Inflammatory macrophage (primary cell): ENCODE measurements around the gene RFTN1.
"Not testable (repeated sequence)": the region's sequence is repeated elsewhere in the genome, so short reads cannot be mapped to it uniquely, and the experiment has no call there.

ENCODE experiments used
- DNase-seq, 2 donors: peaks; one replicate each; pipeline ENCODE4 v3.0.0-alpha.2; 2020 to 2022

The RFTN1 gene

DNA sequence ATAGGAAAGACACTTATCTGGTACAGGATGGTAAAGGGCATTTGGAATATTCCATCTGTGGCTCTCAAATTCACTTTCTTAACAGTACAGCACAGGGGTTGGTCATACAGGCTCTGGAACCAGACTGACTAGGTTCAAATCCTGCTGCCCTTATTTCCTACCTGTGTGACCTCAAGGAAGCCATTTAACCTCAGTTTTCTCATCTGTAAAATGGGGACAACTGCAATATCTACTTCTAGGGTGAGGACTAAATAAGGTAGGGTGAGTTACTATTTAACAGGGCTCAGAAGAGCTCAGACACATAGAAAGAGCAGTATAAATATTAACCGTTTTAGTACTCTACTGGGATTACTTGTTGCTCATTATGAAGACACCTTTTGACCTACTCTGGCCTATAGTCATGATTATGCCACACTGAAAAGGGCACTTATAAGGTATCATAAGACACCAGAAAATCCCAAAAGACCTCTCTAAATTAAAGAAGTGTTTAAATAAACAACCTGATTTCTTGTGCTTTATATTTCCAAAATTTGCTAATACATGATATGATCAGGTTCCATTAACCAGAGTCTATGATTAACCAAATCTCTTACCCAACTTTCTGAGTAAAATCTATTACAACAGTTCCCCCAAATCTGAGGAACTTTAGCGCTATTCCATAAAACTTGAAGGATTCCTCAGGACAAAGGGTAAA, 6.5 kb downstream of the RFTN1 start:
- DNase-seq = no peak

DNA sequence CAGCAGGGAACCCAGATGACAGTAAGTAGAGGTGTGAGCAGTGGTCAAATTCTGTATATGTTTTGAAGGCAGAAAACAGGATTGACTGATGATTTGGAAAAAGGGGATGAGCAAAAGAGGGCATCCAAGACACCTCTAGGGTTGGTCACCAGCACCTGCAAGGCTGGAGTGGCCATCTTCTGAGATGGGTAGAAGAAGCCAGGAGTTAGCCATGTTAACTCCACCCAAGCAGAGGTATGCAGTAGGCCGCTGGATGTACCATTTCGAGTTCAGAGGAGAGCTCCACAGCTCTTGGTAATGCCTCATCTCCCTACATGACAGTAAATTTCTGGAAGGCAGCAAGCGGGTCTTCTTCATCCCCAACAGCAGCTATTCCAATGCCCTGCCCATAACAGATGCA, 7.0 kb downstream of the RFTN1 start:
- DNase-seq = no peak

DNA sequence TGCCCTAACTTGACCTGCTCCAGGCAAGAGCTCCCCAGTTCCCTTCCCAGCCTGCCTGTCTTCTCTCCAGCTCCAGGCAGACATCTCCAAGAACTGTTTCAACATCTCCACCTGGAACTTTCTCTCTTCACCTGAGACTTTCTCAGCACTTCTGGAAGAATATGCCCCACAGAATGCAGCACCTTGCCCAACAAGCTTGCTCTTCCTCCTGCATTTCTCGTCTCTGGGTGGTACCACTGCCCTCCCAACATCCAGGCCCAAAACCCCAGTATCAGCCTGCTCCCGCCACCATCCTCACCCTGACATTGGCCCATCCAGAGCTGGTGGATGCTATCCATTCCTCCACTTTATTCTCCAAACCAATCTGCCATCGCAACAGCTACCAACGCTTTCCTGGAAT, 8.8 kb downstream of the RFTN1 start:
- DNase-seq = no peak

DNA sequence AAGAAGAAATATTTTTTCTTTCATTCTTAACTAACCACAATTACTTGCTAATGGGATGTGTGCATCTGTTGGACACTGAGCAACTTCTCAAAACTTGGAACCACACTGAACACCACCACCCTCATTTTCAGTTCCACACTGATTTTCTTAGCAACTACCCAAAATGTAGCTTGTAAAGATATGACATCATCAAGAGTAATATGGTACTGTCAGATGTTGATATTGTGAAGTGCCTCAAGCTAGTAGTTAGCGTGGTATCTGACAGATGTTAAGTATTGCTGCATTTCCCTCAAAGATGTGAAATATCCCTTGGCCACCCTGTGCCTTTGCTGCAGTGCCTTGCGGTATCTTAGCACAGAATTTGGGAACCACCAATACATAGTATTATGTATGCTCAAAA, 9.3 kb downstream of the RFTN1 start:
- peak; percentile 88 to 92 for DNase-seq

DNA sequence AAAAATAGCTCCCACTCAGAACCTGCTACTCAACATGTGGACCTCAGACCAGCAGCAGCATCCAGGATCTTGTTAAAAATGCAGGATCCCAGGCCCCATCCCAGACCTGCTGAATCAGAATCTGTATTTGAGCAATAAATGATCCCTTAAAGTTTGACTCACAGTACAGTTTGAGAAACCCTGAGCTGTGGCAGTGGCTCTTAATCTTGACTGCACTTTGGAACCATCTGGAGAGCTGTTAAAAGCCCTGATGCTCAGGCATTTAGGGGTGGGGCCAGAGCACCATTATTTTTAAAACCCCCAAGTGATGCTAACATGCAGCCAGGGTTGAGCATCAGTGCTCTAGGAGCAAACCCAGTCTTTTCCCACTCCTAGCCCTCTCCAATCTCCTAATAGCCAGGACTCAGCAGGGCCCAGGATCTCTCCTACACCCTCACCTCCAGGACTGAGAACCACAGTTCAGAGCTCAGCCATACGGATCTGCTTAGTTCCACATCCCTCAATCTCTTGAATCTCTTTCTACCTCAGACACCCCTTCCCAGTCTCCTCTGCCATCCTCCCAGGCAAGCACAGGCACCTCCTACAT, 10.2 kb downstream of the RFTN1 start:
- DNase-seq = no peak

DNA sequence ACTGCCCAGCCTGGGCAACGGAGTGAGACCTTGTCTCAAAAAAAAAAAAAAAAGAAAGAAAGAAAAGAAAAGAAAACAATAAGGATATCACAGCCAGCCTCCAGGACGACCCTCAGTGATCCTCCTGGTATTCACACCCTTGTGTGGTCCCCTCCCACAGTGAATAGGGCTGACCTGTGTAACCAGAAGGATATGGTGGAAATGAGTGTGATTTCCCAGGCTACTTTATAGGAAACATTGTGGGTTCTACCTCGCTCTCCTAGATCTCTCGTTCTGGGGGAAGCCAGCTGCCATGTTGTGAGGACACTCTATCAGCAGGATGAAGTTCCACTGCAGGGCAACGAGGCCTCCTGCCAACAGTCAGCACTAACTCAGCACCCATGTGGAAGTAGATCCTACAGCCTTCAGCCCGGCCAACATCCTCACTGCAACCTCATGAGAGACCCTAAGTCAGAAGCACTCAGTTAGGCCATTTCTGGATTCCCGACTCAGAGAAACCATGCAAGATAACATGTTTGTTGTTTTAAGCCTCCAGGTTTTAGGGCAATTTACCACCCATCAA, 11.1 kb downstream of the RFTN1 start:
- no peak for DNase-seq

DNA sequence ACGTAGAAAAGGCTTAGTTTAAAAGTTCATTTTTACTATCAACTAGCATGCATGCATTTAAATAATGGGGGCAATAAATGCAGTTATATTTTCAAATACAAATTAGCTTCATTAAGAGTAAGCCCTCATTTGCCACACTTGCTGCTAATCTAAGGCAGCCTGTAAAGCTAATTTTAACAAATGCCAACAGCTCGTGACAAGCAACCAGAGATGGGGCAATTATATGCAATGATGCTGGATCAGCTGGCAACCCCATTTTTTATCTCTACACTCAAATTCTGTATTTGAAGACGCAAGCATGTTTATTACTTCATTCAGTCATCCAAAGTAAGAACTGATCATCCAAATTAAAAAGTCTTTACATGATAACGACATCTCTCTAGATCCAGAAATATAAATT, 12.1 kb downstream of the RFTN1 start:
- DNase-seq = no peak

DNA sequence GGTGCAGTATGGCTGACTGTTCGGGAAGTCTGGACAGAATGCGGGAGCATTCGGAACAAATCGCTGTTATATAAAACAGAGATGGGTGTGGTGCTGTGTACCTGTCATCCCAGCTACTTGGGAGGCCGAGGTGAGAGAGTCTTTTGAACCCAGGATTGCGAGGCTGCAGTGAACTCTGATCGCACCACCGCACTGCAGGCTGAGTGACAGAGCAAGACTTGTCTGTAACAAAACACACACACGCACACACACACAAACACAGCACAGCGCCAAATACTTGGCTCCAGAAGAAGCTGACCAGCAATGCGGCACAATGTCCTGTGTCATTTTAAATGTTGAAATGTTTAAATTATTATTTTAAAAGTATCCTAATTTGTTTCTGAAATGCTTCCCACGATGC, 12.6 kb downstream of the RFTN1 start:
- no peak for DNase-seq

DNA sequence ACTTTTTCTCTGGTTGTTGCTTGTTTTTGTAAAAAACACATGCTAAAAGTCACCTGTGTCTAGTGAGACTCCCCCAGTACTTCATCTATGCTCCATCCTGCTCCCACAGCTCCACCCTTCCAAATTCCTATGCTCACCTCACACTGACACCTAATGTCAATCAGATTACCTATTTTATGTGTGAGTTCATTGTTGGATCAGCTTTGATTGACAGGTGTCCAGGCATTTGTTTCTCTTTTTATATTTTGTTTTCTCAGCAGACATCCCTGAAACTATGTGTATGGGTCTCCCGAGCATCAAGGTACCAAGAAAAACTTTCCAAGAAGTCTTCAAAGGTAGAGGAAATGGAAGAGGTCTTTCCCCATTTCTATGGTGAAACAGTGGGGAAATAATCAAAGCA, 13.4 kb downstream of the RFTN1 start:
- no peak for DNase-seq

DNA sequence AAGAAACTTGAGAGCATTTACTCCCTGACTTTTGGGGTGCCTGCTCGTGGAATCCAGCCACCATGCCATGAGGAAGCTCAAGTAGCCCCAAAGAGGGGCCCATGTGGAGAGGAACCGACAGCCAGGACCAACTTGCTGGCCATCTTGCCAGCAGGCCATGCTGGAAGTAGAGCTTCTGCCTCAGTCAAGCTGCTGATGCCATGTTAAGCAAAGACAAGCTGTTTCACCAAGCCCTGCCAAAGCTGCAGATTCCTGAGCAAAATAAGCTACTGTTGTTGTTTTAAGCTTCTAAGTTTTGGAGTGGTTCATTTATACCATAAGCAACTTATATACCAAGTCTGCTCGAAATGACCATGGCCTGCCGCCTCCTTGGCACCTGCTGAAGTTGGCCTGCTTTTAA, 14.1 kb downstream of the RFTN1 start:
- DNase-seq = no peak

DNA sequence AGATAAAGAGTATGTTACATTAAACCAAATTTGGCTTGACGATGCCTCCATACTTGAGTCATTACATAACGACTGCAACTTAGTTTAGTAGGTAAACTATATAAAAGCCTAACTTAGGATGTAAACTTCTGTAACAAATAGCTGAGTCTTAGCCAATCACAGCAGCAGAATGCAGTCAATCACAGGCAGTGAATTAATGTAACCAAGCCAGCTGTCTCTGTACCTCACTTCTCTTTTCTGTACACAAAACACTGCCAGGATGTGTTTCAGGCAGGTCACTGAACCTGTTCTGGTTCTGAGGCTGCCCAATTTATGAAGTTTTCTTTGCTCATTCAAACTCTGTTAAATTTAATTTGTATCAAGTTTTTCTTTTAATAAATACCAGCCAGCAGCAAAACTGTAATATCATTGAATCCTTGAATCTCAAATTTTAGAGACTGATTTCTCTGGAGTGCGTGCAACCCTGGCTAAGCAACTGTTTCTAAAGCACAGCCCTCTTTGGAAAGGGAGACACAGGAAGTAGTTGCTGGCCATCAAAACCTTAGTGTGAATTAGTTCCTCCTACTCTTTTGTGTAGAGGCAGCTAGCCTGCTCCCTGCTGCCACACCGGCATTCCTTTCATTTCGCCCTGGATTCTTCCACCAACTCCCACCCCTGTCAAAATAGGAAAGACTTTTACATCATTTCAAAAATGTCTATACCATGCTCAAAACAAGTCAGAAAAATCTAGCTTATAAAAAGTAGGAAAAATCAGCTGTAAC, 15.2 kb downstream of the RFTN1 start:
- DNase-seq = peak; percentile 38 to 43

DNA sequence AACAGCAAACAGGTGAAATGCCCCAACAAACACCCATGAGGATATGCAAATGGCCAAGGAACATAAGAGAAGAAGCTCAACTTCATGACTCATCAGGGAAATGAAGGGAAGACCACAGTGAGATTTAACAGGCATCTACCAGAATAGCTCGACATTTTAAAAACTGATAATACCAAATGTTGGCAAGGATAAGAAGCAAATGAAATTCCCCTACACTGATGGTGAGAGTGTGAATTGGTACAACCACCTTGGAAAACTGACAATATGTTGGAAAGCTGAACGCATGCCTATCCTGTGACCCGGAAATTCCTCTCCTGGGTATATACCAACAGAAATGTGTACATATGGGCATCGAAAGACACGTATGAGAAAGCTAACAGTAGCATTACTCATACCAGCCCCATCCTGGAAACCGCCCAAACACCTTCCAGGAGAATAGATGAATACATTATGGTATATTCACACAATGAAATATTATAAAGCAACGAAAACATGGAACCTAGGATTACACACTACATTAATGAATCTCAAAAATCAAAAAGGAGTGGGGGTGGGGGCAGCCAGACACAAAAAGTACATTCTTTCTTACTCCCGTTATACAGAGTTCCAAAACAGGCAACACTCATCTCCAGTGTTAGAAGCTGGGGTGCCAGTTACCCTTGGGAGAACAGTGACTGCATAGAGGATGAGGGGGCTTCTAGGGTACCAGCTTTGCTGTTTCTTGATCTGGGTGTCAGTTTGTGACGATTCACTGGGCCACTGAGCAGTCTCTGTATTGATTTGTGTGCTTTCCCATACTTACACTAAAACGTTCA, 16.9 kb downstream of the RFTN1 start:
- DNase-seq = no peak

DNA sequence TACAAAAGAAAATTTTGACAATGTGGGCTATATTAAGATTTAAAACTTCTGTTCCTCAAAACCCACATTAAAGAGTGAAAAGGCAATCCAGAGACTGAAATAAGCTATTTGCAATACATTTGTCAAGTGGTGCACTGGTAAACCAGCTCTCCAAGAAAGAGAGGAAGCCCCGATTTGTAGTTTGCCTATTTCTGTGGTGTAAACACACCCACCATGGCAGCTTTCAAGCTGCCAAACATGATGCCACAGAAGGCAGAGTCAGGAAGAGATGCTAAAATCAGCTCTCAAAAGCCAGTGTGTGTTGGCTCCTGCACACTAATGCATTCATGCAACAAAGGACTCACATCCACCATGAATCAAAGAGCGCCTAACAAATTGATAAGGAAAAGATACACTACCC, 17.5 kb downstream of the RFTN1 start:
- DNase-seq = peak in 1 of 2 donors; percentile 23

DNA sequence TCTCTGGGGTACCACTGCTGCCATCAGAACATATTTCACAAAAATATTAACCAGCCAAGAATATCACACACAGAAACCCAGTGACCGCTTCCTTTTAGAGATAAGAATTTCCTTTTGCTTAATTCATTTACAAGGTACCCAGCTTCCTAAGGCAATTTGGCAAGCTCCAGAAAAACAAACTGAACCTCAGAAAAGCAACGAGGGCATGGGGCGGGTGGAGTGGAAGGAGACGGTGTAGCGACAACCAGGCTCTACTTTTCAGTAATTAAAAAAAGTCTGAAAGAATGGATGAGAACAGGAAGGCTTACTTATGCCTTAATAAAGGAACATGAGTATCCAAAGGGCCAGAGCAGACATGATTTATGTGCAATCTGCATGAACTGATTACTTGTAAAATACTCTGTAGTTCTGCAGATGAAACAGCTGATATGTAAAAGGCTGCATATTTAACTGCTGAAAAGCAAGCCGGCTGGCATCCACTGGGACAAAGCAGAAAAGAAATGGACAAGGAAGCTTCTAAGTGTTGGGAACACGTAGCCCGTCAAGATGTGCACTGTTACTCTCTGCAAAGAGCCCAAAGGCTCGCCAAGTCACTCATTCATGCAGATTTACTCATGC, 18.6 kb downstream of the RFTN1 start:
- DNase-seq = no peak

DNA sequence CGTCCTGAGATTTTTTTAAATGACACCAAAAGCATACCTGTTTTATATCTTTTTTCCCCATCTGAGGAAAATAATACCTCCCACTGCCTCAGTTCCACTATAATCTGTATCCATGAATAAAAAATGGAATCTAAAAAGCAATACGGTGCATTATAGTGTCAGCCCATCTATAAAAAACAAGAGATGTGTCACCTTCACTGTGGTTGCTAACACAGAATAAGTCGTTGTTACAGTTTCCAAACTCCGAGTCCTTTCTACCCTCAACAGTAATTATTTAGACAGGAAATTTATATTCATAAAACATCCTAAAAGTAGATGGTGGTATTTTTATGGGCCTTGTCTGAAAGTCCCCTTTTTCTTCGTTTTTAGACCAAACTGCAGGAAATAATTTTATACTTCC, 19.4 kb downstream of the RFTN1 start:
- no peak for DNase-seq

DNA sequence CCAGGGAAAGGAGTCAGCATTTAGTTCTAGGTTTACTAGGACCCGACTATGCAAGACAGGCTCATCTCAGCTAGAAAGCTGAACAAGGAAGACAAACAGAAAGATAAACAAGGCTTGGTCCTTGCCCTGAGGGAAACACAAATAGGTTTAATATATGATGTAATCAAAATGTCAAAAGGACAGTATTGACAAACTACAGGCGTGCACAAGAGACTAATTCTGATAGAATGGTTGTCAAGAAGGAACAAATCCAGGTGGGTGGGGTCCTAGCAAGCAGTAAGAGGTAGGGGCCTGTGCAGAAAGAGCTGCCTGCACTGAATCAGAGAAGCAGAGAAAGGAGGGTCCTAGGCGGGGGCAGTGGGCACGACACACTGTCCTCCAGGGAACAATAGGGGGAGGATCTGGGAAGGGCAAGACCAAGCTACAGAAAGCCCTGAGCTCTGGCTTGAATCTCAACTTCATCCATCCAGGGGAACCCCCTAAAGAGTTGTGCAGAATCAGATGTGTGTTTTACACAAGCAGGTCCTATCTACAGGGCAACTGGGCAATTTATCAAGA, 23.4 kb downstream of the RFTN1 start:
- DNase-seq = no peak

DNA sequence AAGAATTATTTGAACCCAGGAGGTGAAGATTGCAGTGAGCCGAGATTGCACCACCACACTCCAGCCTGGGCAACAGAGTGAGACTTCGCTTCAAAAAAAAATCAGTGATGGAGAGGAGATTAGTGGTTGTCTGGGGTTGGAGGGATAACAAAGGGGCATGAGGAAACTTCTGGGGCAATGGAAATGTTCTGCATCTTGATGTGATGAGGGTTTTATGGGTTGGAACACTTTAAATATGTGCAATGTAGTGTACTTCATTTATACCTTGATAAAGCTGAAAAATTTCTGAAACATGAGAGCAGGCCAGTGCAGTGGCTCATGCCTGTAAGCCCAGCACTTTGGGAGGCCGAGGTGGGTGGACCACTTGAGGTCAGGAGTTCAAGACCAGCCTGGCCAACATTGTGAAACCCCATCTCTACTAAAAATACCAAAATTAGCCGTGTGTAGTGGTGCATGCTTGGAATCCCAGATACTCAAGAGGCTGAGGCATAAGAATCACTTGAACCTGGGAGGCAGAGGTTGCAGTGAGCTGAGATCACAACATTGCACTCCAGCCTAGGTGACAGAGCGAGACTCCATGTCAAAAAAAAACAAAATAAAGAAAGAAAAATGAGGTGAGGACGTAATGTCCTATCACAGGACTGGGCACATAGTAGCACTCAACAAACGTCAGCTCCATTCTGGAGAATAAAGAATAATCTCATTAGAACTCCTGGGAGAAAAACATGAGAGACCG, 24.0 kb downstream of the RFTN1 start:
- DNase-seq = not testable (repeated sequence)

DNA sequence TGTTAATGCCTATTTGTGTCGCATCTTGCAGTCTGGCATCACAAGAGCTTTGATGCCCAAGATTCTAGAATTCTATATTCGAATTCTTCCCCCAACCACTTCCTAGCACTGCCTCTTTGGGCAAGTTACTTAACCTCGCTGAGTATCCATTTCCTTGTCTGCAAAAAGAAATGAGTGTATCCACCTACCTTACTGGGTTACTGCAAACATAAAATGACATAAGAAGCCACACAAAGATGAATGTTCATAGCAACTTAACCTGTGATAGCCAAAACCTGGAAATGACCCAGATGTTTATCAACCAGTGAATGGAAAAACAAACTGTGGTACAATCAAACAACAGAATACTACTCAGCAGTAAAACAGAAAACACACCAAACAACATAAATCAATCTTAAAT, 24.9 kb downstream of the RFTN1 start:
- DNase-seq = no peak

DNA sequence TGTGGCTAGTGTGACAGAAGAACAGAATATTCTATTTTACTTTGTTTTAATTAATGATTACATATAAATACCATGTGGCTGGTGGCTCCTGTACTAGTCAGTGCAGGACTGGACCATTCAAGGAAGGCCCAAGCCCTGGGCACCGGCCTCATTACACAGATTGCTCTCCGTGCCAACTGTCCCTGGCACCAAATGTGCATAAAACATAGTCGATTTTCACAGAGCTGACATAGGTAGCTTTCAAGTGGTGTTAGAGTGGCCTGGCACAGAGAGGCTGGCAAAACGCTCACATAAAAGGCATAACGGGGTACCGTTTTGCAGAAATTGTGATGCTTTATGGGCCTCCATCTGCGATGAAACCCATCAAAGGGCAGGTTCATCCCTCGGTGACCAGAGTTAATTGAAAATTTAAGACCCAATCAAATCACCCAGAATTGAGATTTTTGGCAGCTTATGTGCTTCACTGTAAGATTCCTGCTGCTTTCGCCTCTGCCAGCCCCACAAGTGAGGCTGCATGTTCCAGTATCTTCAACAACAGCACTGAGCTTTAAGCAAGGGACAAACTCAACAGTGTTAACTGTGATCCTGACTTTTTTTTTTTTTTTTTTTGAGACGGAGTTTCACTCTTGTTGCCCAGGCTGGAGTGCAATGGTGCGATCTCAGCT, 25.9 kb downstream of the RFTN1 start:
- DNase-seq = no peak

DNA sequence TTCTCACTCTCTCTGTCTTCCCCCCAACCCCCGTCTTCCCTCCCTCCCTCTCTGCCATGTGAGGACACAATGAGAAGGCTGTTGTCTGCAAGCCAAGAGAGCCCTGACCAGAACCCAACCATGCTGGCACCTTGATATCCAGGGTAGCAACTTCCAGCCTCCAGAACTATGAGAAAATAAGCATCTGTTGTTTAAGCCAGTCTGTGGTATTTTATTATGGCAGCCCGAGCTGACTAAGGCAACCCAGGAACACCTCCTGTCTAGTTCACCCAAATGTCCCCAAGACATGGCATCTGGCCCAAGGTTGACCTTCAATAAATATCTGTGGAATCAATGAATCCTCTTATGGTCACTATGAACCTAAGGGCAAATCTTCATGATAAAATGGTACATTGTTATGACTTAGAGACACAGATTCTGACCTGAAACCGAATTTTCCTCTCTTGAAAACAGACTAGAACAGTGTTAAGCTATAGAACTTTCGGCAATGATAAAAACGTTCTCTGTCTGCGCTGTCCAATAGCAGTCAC, 26.5 kb downstream of the RFTN1 start:
- DNase-seq = no peak

DNA sequence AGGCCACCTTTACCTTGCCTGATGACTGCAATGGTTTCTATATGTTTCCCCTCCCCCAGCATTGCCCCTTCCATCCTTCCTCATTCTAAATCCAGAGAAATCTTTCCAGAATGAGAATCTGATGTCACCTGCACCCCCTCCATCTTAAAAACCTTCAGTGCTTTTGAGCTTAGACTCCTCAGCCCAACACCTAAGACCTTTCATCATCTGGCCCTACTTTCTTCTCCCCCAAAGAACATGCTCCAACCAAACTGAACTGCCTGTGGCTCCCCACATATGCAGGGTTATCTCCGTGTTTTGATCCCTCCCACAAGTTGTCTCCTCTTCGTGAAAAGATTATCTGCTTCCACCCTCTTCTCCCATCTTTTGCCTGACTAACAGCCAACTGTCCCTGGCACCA, 27.3 kb downstream of the RFTN1 start:
- DNase-seq = no peak
